ENCODE results near the gene CYP39A1.

The CYP39A1 gene

GRCh38 chr6:46509981-46510510 lies 142.6 kb downstream of the CYP39A1 start:
- no peak overlapping the region for H3K4me3 ChIP-seq (ENCODE audit: low read depth, low read length)
- TF ChIP-seq CTCF (IDR thresholded peaks at IDR 0.05; ENCODE audit: borderline replicate concordance, insufficient read depth, low read depth, low read length) = no peak

GRCh38 chr6:46509063-46509462 lies 143.6 kb downstream of the CYP39A1 start:
- H3K4me3 ChIP-seq (ENCODE audit: low read depth, low read length) = no peak overlapping the region
- TF ChIP-seq CTCF (IDR thresholded peaks at IDR 0.05; ENCODE audit: borderline replicate concordance, insufficient read depth, low read depth, low read length) = no peak

GRCh38 chr6:46507426-46507825 lies 145.2 kb downstream of the CYP39A1 start:
- TF ChIP-seq CTCF (IDR thresholded peaks at IDR 0.05; ENCODE audit: borderline replicate concordance, insufficient read depth, low read depth, low read length) = no peak

GRCh38 chr6:46505693-46506512 lies 146.7 kb downstream of the CYP39A1 start:
- no peak overlapping the region for H3K4me3 ChIP-seq (ENCODE audit: low read depth, low read length)
- TF ChIP-seq CTCF (IDR thresholded peaks at IDR 0.05; ENCODE audit: borderline replicate concordance, insufficient read depth, low read depth, low read length) = no peak

More at GRCh38 chr6:46507426-46507825, 145.2 kb downstream of the CYP39A1 start:
- no peak overlapping the region for H3K4me3 ChIP-seq (ENCODE audit: low read depth, low read length)

- no peak overlapping the region for H3K4me3 ChIP-seq (ENCODE audit: low read depth, low read length)
- no peak for TF ChIP-seq CTCF (IDR thresholded peaks at IDR 0.05; ENCODE audit: borderline replicate concordance, insufficient read depth, low read depth, low read length)
These were observed 148.4 kb downstream of the CYP39A1 start for GRCh38 chr6:46504242-46504641.

- no peak overlapping the region for H3K4me3 ChIP-seq (ENCODE audit: low read depth, low read length)
- TF ChIP-seq CTCF (IDR thresholded peaks at IDR 0.05; ENCODE audit: borderline replicate concordance, insufficient read depth, low read depth, low read length) = no peak
These were observed 150.0 kb downstream of the CYP39A1 start for GRCh38 chr6:46502486-46503119.

Measured in GM12875 (cell line).